Liver (tissue), 9 donors: Measurements from ENCODE around the gene IL9. TPM values are rescaled to one million over a fixed set of nuclear protein-coding genes. Genes with fewer than 3 reads are reported as not detected.

Experiments used
- DNase-seq: peaks from one replicate; pipeline ENCODE4 v3.0.0-alpha.2; 2017; ENCODE audit warnings: low spot score
- H3K27ac ChIP-seq, 2 donors: one replicate each; pipeline ENCODE4 v1.7.0; 2013; ENCODE audit warnings: inconsistent platforms in 2 of 2, low read length in 2 of 2, control low read depth in 1 of 2, low read depth in 1 of 2, mild to moderate bottlenecking in 1 of 2
- H3K27me3 ChIP-seq, 4 donors: one replicate each; pipeline versions ENCODE4 v1.6.1 to v1.7.0; 2013; ENCODE audit warnings: low read length in 3 of 4, inconsistent platforms in 1 of 4, mild to moderate bottlenecking in 1 of 4, moderate library complexity in 1 of 4; ENCODE audit not compliant: control insufficient read depth in 4 of 4, insufficient read depth in 4 of 4
- H3K36me3 ChIP-seq, 4 donors: one replicate each; pipeline versions ENCODE4 v1.6.1 to v1.7.0; 2013; ENCODE audit warnings: low read length in 3 of 4, mild to moderate bottlenecking in 3 of 4, low read depth in 1 of 4, moderate library complexity in 1 of 4; ENCODE audit not compliant: control insufficient read depth in 4 of 4, insufficient read depth in 3 of 4
- H3K4me1 ChIP-seq, 4 donors: one replicate each; pipeline versions ENCODE4 v1.6.1 to v1.7.0; 2013; ENCODE audit warnings: low read length in 3 of 4, mild to moderate bottlenecking in 3 of 4, moderate library complexity in 1 of 4; ENCODE audit not compliant: control insufficient read depth in 4 of 4, insufficient read depth in 4 of 4
- H3K4me3 ChIP-seq, 3 donors: one replicate each; pipeline versions ENCODE4 v1.6.1 to v1.7.0; 2013; ENCODE audit warnings: low read length in 3 of 3, control low read depth in 1 of 3, low read depth in 1 of 3, mild to moderate bottlenecking in 1 of 3
- H3K9ac ChIP-seq, 2 donors: one replicate each; pipeline ENCODE4 v1.7.0; 2013; ENCODE audit warnings: low read length in 2 of 2, mild to moderate bottlenecking in 2 of 2, moderate library complexity in 2 of 2, control low read depth in 1 of 2, low read depth in 1 of 2
- H3K9me3 ChIP-seq, 4 donors: one replicate each; pipeline versions ENCODE4 v1.6.1 to v1.7.0; 2013; ENCODE audit warnings: low read length in 3 of 4; ENCODE audit not compliant: control insufficient read depth in 4 of 4
- ATF3 ChIP-seq: IDR thresholded peaks from 2 replicates; pipeline ENCODE4 v1.6.1; 2016; ENCODE audit warnings: antibody characterized with exemption
- CTCF ChIP-seq: fragments of 150-350 bp; IDR thresholded peaks from 2 replicates; pipeline ENCODE4 v1.5.1; 2017; ENCODE audit warnings: improper control_type of control experiment, low read depth, low read length; ENCODE audit not compliant: missing input control
- EGR1 ChIP-seq, 2 donors: IDR thresholded peaks; 2 replicates each; pipeline ENCODE4 v1.6.1; 2016 to 2018; ENCODE audit warnings: antibody characterized with exemption in 2 of 2, low read depth in 2 of 2
- FOXA1 ChIP-seq: IDR thresholded peaks from 2 replicates; pipeline ENCODE4 v1.6.1; 2016; ENCODE audit warnings: antibody characterized with exemption
- FOXA2 ChIP-seq: IDR thresholded peaks from 2 replicates; pipeline ENCODE4 v1.6.1; 2016; ENCODE audit warnings: antibody characterized with exemption
- GABPA ChIP-seq, 2 donors: IDR thresholded peaks in 1 of 2; conservative IDR thresholded peaks in 1 of 2; 2 replicates each; pipeline ENCODE4 v1.6.1; 2016; ENCODE audit warnings: antibody characterized with exemption in 2 of 2, mild to moderate bottlenecking in 1 of 2, moderate library complexity in 1 of 2
- HNF4A ChIP-seq, 2 donors: conservative IDR thresholded peaks; 2 replicates each; pipeline ENCODE4 v1.6.1; 2016; ENCODE audit warnings: antibody characterized with exemption in 2 of 2, mild to moderate bottlenecking in 2 of 2
- HNF4G ChIP-seq: IDR thresholded peaks from 2 replicates; pipeline ENCODE4 v1.6.1; 2016; ENCODE audit warnings: antibody characterized with exemption
- MAX ChIP-seq: IDR thresholded peaks from 2 replicates; pipeline ENCODE4 v1.6.1; 2016; ENCODE audit warnings: antibody characterized with exemption
- RAD21 ChIP-seq, 2 donors: IDR thresholded peaks; 2 replicates each; pipeline ENCODE4 v1.6.1; 2016; ENCODE audit warnings: antibody characterized with exemption in 2 of 2, mild to moderate bottlenecking in 2 of 2
- REST ChIP-seq: IDR thresholded peaks from 2 replicates; pipeline ENCODE4 v1.6.1; 2016; ENCODE audit warnings: antibody characterized with exemption, mild to moderate bottlenecking
- RXRA ChIP-seq, 2 donors: IDR thresholded peaks; 2 replicates each; pipeline ENCODE4 v1.6.1; 2017 to 2018; ENCODE audit warnings: antibody characterized with exemption in 2 of 2, mild to moderate bottlenecking in 1 of 2
- SP1 ChIP-seq: IDR thresholded peaks from 2 replicates; pipeline ENCODE4 v1.6.1; 2018; ENCODE audit warnings: antibody characterized with exemption, mild to moderate bottlenecking
- TAF1 ChIP-seq: conservative IDR thresholded peaks from 2 replicates; pipeline ENCODE4 v1.6.1; 2016; ENCODE audit warnings: antibody characterized with exemption, mild to moderate bottlenecking
- YY1 ChIP-seq: IDR thresholded peaks from 2 replicates; pipeline ENCODE4 v1.6.1; 2016; ENCODE audit warnings: antibody characterized with exemption, mild to moderate bottlenecking
- ZBTB33 ChIP-seq: IDR thresholded peaks from 2 replicates; pipeline ENCODE4 v1.6.1; 2016; ENCODE audit warnings: antibody characterized with exemption
- WGBS: extraction: QIAGEN DNeasy Blood & Tissue Kit; methylation state at CpG from one replicate; pipeline ENCODE4 v1.1.7; 2013; 5-methylcytosine and 5-hydroxymethylcytosine counted together
- polyA plus RNA-seq, 2 donors: library from polyadenylated mRNA; stranded (reverse) in 1 of 2; unstranded in 1 of 2; fragments of 200-250 nt in 1 of 2; fragments of >200 nt in 1 of 2; fragmentation: Nextera tagmentation in 1 of 2; extraction: Ambion mirVana in 1 of 2; gene quantifications; one replicate each; pipeline versions ENCODE4 v1.2.1 to v1.2.3, GENCODE V29; 2013 to 2015
- total RNA-seq, 2 donors: library from RNA; depleted of rRNA; stranded (reverse); fragments of >200 nt; gene quantifications; one replicate each; pipeline ENCODE4 v1.2.3, GENCODE V29; 2014
- donor health status: healthy.
- donor health status: healthy.
- donor health status: healthy.
- donor health status: healthy.
- donor health status: healthy.

Gene IL9
- total and polyA plus RNA-seq, 4 donors = not detected

GRCh38 chr5:135851915-135852845, 43.5 kb downstream of the IL9 start:
- H3K9me3 ChIP-seq = no peaks in the 10 kb centered on the region
- no peak overlapping the region for H3K27ac ChIP-seq
- H3K36me3 ChIP-seq = no peaks in the 10 kb centered on the region
- DNase-seq = no peak
- 89% methylated on average over 34 of the region's 34 CpGs for whole genome bisulfite sequencing
- H3K4me3 ChIP-seq = no peak overlapping the region
- no peaks in the 10 kb centered on the region for H3K27me3 ChIP-seq
- no peaks in the 10 kb centered on the region for H3K4me1 ChIP-seq
- no peak overlapping the region for H3K9ac ChIP-seq
- TF ChIP-seq FOXA1 = no peak
- TF ChIP-seq CTCF = no peak
- no peak for TF ChIP-seq EGR1 (IDR thresholded peaks at IDR 0.05; ENCODE audit: low read depth in 2 of 2)
- TF ChIP-seq TAF1 = no peak
- TF ChIP-seq RAD21 (IDR thresholded peaks at IDR 0.05) = no peak
- no peak for TF ChIP-seq HNF4G
- no peak for TF ChIP-seq REST
- no peak for TF ChIP-seq ZBTB33
- no peak for TF ChIP-seq GABPA (IDR thresholded peaks at IDR 0.05 in 1 of 2, conservative IDR thresholded peaks at IDR 0.05 in 1 of 2)
- no peak for TF ChIP-seq YY1
- no peak for TF ChIP-seq FOXA2
- TF ChIP-seq RXRA (IDR thresholded peaks at IDR 0.05) = no peak
- no peak for TF ChIP-seq HNF4A (conservative IDR thresholded peaks at IDR 0.05)
- no peak for TF ChIP-seq SP1
- no peak for TF ChIP-seq MAX
- TF ChIP-seq ATF3 = no peak
